Kidney tubule cell (primary cell): ENCODE data around the gene MSI1.
"Not testable (repeated sequence)": the region's sequence is repeated elsewhere in the genome, so short reads cannot be mapped to it uniquely, and the experiment has no call there.

Source experiments
- DNase-seq: peaks from one replicate; pipeline ENCODE4 v3.0.0-alpha.2; 2018; ENCODE audit warnings: low spot score

The MSI1 gene

DNA sequence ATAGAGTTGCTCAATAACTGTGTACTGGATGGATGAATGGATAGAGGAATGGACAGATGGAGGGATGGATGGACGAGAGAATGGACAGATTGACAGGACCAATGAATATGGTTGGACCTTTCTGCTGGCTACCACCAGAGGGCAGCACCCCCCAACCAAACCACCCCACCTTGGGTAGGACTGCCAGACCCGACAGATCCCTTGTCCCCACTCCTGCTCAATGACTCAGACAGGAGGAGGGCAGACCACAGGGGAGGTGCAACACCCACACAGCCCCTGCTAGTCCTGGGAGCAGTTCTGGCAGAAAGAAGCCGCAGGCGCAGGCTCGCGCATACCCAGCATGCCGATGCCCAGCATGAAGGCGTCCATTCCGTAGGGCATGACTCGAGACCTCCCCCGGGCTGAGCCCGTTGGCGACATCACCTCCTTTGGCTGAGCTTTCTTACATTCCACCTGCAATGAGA lies 12.4 kb downstream of the MSI1 start:
- peak; percentile 98 for DNase-seq

DNA sequence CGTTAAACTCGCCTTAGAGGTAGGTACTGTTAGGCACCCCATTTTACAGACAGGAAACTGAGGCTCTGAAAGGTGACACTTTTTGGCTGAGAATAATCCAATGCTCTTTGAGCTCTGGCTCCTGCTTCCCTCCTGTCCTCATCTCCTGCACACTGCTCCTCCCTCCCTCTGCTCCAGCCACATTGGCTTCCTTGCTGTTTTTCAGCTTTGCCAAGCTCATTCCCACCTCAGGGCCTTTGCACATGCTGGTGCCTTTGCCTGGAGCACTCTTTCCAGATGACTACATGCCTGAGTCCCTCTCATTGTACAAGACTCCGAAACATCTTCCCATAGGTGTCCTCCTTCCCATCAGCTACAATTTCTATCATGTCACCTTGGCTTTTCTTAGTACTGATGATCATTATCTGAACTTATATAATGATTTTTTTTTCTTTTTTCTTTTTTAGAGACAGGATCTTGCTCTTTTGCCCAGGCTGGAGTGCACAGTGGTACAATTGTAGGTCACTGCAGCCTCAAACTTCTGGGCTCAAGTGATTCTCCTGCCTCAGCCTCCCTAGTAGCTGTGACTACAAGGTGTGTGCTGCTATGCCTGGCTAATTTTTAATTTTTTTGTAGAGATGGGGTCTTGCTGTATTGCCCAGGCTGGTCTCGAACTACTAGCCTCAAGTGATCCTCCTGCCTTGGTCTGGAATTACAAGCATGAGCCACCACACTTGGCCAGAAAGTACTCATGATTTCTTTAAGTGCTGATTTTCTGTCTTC lies 15.2 kb downstream of the MSI1 start:
- no peak for DNase-seq

DNA sequence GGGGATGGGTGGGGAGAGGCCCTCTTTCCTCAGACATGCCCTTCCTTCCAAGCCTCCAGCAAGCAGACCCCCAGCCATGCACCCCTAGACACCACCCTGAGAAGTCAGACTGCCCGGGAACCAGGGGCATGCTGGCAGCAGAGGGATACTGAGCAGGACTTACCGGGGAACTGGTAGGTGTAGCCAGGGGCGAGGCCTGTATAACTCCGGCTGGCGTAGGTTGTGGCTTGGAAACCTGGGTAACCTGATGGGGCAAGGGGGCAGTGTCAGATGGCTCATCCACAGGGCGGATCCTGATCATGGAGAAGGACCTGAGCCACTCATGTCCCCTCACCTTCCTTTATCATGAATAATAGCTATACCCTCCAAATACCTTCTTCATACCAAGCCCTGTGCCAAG lies 15.8 kb downstream of the MSI1 start:
- DNase-seq = no peak

DNA sequence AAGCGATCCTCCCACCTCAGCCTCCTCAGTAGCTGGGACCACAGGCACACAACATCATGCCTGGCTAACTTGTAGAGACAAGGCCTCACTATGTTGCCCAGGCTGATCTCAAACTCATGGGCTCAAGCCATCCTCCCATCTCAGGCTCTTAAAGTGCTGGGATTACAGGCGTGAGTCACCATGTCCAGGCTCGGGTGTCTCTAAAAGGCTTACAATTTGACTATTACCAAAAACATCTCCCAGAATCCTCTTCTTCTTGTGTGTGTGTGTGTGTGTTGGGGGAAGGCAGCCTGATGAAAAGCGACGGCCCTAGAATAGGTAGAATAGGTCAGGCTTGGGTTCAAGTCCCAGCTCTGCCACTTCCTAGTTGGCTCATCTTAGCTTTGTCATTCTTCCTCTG lies 16.8 kb downstream of the MSI1 start:
- peak; percentile 46 for DNase-seq

DNA sequence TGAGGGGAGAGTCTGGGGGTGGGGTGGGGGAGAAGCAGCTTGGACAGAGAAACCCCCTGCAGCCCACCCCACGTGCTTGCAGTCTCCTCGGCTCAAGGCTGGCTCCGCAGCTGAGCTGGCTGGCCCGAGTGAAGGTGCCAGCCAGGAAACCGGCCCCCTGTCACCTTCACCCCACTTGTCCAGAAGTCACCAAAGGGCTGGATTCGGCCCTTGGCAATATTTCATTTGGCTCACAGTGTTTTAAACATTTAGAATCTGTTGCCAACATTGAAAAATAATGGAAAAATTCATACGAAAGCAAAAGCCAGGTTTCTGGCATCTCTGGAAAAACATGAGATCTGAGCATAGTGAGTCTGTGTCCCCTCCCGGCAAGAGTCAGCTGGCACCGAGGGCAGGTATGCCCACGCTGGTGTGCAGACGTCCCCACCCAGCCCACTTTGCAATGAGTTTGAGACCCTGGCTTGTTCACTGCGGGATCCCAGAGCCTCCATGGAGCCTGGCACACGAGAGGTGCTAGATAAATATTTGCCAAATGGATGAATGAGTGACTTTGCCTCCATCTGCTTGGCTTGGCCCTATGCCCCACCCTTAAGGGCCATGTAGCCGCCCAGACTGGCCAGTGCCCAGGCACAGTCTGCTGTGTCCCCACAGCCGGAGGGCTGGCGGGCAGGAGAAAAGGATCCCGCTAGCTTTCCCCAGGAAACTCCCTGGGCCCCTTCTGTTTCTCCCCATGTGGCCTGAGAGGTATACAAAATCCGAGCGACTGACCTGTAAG lies 18.2 kb downstream of the MSI1 start:
- DNase-seq = no peak

DNA sequence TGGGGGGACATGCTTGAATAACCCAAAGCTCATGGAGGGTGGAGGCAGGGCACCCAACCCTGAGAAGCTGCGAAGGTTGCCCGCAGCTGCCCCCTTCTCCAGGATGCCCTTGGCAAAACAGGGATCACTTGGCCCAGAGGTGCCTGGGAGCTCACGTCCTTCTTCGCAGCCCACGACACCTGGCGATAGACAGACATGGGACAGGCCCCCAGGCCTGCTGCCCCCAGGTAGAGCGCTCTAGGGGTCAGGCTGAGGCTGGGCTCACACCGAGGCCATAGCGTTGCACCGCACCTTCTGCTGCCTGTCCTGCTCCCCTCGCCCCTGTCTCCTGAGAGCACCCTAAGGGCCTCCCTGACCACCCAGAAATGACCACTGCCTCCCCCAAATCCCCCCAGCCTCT lies 21.2 kb downstream of the MSI1 start:
- DNase-seq = no peak

DNA sequence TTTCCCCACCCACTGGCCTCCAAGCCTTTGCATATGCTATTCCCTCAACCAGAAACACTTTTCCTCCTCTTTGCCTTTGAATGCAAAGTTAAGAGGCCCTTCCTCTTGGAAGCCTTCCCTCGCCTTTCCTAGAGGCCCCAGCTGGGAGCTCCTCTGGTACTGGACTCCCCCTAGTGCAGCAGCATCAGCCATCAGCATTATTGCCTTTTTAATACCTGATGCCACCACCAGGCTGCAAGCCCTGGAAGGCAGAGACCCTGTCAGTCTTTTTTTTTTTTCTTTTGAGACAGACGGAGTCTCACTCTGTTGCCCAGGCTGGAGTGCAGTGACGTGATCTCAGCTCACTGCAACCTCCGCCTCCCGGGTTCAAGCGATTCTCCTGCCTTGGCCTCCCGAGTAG lies 22.3 kb downstream of the MSI1 start:
- DNase-seq = no peak

DNA sequence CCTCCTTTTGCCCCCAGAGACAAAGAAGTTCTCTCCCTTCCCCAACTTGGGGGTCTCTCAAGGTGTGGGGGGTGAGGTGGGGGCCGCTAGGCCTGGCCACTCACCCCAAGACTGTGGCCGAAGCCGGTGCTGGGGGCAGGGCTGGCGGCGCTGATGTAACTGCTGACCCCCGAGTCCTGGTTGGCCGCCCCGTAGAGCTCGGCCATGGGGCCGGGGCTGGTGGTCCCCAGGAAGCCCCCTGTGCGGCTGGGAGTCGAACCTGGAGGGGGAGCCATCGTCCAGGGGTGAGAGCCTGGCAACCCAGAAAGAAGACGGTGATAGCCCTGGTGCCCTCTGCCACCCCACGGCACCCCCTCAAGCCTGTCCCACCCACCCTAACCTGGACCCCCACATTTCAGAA lies 22.9 kb downstream of the MSI1 start:
- DNase-seq = no peak

DNA sequence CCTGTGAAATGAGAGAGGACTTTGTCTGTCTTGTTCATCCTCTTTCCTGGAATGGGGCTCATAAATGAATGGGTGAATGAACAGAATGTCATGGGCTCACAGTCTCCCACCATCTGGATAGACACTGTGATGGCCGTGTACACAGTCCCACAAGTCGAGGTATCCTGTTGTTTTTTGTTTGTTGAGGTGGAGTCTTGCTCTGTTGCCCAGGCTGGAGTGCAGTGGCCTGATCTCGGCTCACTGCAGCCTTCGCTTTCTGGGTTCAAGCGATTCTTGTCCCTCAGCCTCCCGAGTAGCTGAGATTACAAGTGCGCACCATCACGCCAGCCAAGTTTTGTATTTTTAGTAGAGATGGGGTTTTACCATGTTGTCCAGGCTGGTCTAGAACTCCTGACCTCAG lies 25.3 kb downstream of the MSI1 start:
- no peak for DNase-seq

DNA sequence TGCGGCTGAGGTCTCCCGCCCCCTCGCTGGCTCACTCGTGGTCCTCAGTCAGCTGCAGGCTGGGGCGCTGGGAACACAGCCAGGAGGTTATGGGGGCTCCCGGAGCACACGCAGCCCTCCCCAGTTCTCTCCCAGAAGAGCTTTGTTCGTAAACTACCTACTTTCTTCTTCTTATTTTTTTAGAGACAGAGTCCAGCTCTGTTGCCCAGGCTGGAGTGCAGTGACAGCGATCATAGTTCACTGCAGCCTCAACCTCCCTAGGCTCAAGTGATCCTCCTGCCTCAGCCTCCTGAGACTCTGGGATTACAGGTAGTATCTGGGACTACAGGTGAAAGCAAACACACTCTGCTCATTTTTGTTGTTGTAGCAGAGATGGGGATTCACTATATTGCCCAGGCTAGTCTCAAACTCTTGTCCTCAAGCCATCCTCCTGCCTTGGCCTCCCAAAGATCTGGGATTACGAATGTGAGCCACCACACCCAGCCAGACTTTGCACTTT lies 25.9 kb downstream of the MSI1 start:
- DNase-seq = no peak

DNA sequence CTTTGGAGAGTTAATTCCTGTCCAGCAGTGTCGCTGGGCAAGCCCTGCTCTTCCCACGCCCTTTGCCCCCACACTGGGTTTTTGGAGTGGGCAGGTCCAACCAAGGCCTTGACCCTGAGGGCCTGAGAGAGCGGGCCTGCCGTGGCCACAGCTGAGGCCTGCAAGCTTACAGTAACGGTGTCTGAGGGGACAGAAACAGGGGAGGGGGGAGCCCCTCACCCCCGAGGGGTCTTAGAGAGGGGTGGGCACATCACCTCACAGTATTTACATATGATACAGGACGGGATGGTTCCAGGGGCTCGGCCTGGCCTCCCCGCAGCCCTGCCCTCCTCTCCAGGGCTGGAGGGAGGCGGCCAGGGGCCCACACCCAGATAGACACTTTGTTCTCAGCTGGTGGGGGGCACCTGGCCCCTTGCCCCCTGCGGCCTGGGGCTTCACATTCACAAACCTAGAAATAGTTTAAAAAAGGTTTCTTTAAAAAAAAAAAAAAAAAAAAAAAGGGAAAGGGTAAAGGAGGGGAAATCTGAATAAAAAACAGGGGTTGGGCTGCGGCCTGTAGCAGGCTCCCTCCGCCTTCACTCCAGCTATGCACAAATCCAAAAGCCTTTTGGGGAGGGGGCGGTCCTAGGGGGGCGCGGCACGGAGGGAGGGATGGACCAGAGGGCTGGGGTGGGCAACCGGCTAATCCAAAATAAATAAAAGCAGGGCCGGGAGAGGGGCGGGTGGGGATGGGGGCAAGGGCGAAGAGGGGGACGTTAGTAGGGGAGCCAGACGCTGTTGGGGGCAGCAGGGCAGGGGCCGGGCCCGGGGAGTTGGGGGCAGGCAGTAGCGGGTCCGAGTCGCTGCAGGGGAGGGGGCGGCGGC lies 26.6 kb downstream of the MSI1 start:
- no peak for DNase-seq

DNA sequence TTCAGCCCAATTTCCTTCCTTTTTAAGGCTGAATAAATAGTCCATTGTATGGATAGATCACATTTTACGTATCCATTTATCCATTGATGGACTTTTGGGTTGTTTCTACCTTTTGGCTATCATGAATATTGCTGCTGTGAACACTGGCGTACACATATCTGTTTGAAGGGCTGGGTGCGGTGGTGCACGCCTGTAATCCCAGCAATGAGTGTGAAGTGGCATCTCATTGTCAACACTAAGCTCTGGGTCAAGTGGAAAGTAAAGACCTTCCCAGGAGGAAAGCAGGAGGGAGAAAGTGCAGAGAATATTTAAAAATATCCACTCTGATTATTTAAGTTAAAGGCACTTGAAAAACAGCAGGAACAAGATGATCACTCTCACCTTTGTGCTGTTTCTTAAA lies 29.7 kb downstream of the MSI1 start:
- no peak for DNase-seq

DNA sequence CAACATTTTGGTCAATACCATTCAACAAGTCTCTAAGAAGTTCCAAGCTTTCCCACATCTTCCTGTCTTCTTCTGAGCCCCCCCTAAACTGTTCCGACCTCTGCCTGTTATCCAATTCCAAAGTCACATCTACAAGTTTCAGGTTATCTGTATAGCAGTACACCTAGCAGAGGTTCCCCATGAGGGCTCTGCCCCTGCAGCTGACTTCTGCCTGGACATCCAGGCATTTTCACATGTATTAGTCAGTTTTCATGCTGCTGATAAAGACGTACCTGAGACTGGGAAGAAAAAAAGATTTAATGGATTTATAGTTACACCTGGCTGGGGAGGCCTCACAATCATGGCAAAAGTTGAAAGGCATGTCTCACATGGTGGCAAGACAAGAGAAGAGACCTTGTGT lies 31.2 kb downstream of the MSI1 start:
- DNase-seq = no peak

DNA sequence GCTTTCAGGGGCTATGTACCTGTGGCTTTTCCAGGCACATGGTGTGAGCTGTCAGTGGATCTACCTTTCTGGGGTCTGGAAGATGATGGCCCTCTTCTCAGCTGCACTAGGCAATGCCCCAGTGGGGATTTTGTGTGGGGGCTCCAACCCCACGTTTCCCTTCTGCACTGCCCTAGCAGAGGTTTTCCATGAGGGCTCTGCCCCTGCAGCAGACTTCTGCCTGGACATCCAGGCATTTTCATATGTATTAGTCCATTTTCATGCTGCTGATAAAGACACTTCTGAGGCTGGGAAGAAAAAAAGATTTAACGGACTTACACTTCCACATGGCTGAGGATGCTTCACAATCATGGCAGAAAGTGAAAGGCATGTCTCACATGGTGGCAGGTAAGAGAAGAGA lies 32.6 kb downstream of the MSI1 start:
- not testable (repeated sequence) for DNase-seq

DNA sequence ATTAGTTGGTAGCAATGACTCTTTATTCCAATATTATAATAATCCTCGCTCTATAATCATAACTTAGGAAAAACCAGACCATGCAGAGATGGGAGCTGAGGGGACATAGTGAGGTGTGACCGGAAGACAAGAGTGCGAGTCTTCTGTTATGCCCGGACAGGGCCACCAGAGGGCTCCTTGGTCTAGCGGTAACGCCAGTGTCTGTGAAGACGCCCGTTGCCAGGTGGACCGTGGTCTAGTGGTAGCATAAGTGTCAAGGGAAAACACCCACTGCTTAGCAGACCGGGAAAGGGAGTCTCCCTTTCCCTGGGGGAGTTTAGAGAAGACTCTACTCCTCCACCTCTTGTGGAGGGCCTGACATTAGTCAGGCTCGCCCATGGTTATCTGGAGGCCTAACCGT lies 33.5 kb downstream of the MSI1 start:
- peak; percentile 77 for DNase-seq

DNA sequence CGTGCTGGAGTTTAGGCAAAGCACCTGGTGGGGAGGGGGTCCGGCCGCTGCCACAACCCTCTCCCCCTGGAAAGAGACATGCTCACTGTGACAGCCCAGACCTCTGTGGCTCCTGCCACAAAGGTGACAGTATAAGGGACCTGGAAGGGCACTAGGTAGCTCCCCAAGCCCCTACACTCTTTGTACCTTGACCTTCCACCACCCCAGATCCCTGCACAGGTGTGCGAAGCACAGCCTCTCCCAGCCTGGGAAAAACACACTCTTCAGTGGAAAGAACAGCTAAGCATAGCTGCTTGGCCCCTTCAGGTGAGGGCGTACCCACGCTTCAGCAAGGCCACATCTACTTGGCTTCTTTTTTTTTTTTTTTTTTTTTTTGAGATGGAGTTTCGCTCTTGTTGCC lies 36.4 kb downstream of the MSI1 start:
- no peak for DNase-seq

DNA sequence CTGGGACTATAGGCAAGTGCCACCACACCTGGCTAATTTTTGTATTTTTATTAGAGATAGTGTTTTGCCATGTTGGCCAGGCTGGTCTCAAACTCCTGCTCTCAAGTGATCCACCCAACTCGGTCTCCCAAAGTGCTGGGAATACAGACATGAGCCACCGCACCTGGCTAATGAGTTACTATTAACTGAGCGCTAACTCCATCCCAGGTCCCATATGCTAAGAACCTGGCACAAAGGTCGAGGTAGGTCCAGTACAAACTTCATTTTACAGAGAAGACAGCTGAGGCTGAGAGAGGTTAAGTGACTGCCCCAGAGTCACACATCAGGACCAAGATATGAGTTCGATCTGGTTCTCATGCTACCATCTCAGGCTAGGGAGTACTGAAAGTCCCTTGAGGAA lies 36.9 kb downstream of the MSI1 start:
- no peak for DNase-seq

DNA sequence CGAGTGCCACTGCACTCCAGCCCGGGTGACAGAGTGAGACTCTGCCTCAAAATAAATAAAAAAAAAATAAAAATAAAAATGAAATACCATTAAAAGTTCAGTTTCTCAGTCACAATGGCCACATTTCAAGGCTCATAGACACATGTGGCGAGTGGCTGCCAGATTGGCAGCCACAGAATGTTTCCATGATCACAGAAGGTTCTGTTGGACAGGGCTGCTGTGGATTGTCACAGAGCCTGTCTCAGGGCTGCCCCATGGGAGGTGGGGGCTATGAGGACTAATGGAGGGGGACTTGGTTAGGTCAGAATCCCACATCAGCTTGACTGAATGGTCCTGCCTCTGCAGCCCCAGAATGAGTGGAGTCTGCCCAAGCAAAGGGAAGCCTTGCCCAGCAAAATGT lies 37.6 kb downstream of the MSI1 start:
- no peak for DNase-seq

DNA sequence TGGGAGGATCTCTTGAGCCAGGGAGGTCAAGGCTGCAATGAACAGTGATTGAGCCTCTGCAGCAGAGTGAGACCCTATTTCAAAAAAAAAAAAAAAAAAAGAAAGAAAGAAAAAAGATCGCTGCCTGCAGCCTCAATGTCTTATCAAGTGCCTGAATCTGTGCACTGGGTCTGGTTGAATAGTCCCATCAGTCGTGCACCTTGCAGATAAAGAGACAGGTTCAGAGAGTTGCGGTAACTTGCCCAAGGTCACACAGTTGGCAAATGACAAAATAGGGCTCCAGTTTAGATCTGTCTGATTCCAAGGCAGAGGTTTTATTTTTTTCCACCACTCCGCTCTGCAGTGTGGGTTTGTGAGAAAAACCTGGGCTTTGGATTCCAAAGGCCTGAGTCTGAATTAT lies 40.7 kb downstream of the MSI1 start:
- no peak for DNase-seq

DNA sequence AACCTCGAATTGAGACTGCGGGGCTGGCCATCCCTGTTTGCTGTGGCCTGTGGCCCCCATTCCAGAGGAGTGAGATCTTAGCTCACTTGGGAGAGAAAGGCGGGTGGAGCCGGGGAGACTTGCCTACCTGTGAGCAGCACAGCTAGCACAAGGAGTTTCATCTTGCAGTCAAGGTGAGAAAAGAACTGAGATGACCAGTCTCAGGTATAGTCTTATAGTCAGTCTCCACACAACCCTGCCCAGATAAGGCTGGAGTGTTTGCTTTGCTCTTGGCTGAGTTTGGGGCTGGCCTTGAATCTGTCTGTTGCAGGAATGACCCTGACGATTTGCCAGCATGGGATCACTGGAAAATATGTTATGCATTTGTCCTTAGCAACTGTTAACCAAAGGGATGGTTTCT lies 41.4 kb downstream of the MSI1 start, which contains the start of gene PLA2G1B:
TSS of gene PLA2G1B (minus strand) at position 187 of the 400 bp plus-strand sequence. CDS start at position 161, 26 bp downstream.
- no peak for DNase-seq

DNA sequence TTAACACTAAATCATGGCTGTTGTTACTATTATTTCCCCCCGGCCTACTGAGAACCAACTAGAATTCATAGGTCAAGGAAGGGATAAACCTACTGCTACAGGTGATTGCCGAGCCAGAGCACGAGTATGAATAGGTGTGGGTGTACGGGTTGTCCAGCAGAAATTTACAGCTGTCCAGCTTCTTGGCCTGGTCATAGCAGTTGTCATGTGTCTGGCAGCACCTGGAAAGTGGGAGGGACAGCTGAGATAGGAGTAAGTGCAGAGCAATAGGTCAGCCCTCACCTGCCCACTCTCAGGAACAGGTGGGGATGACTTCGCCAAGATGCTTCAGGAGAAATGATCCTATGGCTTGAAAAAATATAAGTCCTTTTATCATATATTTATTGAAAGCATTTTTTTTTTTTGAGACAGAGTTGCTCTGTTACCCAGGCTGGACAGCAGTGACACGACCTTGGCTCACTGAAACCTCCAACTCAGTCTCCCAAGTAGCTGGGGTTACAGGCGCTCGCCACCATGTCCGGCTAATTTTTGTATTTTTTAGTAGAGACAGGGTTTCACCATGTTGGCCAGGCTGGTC lies 44.0 kb downstream of the MSI1 start:
- DNase-seq = no peak

DNA sequence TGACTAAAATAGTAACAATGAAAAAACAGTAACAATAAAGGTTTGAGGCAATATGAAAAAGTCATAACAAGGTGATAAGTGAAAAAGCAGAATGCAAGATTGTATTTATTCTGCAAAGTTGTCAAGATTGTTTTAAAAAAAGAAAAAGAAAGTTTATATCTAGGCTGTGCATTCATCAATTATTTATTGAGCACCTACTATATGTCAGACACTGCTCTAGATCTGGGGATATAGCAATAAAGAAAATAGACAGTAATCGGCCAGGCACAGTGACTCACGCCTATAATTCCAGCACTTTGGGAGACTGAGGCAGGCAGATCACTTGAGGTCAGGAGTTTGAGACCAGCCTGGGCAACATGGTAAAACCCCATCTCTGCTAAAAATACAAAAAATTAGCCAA lies 45.2 kb downstream of the MSI1 start:
- DNase-seq = no peak
